Measurements from ENCODE around the gene SNX25.
"Not testable (repeated sequence)": the region's sequence is repeated elsewhere in the genome, so short reads cannot be mapped to it uniquely, and the experiment has no call there.

SNX25 gene

GRCh38 chr4:185235843-185236503, 26.6 kb downstream of the SNX25 start:
- no peak for DNase-seq

GRCh38 chr4:185237175-185237574, 27.8 kb downstream of the SNX25 start:
- DNase-seq: no peak

DNA sequence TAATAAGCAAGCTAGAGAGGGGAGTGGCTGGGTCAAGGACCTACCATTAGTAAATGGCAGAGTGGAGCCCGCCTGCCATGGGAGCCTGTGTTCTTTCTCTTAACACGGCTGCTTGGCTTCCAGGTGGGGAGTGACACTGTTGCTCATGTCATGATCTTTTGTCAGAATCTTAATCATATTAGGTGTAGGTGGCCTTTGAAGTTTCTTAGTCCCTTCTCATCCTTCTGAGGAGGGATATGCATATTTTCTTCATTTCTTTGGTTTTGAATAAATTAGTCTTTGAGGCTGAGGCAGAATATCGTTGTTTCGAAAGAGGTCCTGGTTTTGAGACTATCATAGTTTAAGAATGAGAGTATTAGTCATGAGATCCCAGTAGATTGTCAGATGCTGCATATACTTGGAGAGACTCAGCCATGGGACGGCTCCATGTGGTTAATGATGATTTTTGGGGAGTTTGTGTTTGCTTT, 28.9 kb downstream of the SNX25 start:
- DNase-seq: no peak

GRCh38 chr4:185238750-185239149, 29.4 kb downstream of the SNX25 start:
- no peak for DNase-seq

GRCh38 chr4:185240486-185240885, 31.1 kb downstream of the SNX25 start:
- not testable (repeated sequence) for DNase-seq

DNA sequence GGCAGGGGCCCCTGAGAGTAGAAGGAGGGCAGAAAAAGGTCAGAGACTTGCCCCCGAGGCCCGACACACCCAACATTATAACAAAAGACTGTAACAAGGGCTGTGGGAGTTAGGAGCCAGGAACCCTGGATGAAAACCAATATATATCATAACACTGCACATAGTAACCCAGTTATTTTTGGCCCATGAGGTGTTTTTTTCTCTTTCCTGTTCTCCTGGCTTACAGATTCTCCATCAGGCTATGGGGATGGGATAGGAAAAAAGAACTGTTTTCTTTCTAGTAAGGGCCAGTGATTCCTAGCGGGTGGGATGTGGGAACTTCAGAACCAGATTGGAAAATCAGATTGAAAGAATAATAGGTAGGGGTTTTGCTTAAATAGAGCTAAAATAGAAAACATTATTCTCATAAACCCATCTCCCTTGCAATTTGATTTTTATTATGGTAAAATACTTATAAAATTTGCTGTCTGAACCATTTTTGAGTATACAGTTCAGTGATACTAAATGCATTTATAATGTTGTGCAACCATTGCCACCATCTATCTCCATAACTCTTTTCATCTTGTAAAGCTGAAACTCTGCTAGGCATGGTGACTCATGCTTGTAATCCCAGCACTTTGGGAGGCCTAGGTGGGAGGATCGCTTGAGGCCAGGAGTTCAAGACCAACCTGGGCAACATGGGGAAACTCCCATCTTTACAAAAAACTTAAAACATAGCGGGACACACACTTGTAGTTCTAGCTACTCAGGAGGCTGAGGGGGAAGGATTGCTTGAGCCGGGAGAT, 33.5 kb downstream of the SNX25 start:
- no peak for DNase-seq

DNA sequence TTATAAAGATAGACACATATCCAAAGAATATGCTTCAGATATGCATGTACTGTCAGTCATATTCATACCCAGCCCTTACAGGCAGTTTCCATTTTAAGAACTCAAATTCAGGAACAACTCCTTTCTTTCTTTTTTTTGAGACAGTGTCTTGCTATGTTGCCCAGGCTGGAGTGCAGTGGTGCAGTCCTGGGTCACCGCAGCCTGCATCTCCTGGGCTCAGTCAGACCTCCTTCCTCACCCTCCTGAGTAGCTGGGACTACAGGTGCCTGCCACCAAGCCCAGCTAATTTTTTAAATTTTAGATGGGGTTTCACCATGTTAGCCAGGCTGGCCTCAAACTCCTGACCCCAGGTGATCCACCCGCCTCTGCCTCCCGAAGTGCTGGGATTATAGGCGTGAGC, 34.5 kb downstream of the SNX25 start:
- DNase-seq: no peak

DNA sequence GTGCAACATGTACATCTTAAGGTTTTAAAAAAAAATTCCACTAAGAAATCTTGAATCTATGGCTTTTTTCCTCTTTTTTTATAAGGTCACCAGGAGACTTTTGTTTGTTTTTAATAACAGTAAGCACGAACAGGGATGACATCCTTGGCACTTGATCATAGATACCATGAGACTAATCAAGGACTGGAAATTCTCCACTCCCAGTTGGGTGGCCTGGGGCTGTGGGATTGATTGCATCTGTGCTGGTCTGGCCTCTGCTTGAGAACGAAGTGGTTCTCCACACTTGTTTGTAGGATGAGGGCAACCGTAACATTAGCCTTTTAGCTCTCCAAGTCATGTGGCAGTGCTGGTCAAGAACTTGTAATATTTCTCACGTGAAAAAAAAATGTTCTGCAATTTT, 35.4 kb downstream of the SNX25 start:
- no peak for DNase-seq

GRCh38 chr4:185246453-185246852, 37.1 kb downstream of the SNX25 start:
- DNase-seq: no peak

GRCh38 chr4:185247151-185247550, 37.8 kb downstream of the SNX25 start:
- DNase-seq: no peak

DNA sequence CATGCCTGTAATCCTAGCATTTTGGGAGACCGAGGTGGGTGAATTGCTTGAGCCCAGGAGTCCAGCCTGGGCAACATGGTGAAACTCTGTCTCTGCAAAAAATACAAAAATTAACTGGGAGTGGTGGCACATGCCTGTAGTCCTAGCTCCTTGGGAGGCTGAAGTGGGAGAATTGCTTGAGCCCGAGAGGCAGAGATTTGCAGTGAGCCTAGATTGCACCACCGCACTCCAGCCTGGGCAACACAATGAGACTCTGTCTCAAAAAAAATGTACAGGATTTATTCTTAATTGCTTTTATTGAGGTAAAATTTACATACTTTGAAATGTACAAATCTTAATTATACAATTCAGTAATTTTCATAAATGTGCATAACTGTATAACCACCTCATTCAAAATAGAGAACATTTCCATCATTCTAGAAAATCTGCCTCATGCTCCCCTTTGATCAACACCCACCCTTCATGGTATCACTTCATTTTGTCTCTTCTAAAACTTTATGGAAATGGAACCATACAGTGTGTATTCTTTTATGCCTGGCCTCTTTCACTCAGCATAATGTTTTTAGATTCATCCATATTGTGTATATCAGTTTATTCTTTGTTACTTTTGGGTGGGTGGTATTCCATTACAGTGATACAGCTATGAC, 39.1 kb downstream of the SNX25 start:
- DNase-seq: no peak

- DNase-seq: no peak
Observed at GRCh38 chr4:185249105-185249504, 39.7 kb downstream of the SNX25 start.

DNA sequence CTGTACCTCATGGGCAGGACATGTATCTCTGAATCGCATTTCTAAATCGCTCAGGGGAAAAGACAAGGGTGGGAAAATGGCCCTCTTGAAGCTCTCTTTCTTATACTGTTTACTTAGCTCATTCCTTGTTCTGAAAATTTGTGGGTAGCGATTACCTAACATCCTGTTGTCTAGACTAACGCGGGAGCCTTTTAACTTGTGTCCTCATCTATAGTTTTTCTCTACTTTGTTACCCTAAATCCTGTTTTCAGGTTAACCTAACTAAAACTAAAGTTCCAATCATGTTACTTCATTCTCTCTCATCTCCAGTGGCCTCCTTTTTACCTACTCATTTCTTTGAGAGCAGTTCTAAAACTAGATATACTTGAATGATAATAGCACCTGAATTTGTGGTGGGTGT, 45.0 kb downstream of the SNX25 start:
- DNase-seq: no peak

DNA sequence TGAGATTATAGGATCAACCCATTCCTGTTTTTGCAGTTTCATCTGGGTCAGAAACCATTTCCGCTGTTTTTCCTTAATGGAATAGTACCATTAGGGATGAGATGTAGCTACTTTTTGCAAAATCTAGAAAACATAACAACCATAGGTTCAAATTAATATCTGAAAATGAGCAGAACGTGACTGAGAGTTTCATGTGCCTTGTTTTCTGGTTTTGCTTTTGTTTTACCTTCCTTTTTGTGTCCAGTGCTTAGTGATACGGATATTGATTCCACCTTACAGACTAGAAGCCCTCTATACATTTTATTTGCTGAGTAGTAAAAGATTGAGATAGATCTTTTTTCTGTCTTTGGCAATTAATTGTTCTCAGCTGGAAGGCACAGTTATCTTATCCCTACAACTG, 46.5 kb downstream of the SNX25 start:
- no peak for DNase-seq

DNA sequence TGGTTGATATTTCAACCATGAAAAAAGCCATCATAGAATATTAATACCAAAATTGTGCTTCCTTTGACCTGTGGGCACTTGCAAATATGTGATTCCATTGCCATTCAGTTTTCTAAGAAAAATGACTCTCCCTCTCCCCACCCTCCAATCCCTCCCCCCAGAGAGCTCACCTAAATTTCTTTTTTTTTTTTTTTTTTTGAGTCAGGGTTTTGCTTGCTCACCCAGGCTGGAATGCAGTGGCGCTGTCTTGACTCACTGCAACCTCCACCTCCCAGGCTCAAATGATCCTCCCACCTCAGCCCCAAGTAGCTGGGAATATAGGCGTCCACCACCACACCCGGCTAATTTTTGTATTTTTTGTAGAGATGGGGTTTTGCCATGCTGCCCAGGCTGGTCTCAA, 47.0 kb downstream of the SNX25 start:
- no peak for DNase-seq

DNA sequence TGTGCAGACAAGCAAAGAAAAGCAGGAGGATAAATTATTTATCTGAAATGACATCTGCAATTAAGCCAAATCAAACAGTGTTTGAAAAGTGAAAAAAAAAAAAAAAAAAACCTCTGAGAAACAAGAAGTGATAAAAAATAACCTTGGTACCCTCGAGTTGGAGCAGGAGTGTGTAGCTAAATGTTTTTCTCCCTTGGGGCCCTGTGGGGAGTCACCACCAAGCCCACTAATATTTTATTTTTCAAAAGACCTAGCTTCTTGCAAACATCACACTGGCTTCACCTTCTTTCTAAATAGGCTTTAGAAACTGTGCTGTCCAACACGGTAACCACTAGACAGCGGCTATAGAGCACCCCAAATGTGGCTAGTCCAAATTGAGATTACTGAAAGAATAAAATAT, 47.7 kb downstream of the SNX25 start:
- no peak for DNase-seq

DNA sequence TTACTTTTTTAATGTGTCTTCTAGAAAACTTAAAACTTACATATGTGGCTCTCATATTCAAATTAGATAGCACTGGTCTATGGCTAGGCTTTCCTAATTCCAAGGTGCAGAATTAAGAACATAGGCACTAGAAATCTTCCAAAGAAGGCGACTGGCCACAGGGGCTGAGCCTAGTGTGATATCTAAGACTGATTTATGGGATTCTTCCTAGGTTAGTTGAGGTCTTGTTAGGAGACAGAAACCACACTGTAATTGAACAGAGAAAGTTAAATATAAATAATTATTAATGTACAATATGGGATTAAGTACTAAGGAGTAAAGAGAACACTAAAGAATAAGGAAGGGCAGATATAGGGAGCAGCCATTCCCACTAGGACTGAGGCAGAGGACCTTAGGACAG, 48.3 kb downstream of the SNX25 start:
- DNase-seq: no peak

DNA sequence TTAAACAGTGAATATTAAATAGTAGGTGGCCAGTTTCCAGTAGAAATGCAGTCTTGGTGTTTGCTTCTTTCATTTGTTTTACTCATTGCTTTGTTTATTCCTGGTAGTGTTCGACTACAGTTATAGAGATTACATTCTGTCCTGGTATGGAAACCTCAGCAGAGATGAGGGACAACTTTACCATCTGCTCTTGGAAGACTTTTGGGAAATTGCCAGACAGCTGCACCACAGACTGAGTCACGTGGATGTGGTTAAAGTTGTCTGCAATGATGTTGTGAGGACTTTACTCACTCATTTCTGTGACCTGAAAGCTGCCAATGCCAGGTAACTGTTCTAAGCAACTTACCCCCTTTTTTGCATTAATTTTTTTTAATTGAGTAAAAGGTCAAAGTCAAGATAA, 49.3 kb downstream of the SNX25 start:
- not testable (repeated sequence) for DNase-seq

DNA sequence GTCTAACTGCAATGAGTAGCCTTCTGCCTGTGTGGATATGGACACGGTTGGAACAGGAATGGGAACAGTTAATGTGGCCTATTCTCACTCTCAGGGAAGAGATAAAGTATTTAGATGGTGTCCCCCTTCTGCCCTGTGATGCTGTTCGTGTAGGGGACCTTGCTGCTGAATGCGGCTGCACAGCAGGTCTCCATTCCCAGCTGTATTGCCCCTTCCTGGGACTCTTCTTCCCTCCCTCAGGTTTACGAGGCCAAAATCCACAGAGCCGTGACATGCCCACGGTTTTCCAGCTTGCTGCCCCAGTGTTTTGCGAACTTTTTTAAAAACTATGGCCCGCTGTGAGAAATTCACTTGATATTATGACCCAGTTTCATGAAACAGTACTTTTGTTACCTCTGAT, 50.3 kb downstream of the SNX25 start:
- DNase-seq: no peak

DNA sequence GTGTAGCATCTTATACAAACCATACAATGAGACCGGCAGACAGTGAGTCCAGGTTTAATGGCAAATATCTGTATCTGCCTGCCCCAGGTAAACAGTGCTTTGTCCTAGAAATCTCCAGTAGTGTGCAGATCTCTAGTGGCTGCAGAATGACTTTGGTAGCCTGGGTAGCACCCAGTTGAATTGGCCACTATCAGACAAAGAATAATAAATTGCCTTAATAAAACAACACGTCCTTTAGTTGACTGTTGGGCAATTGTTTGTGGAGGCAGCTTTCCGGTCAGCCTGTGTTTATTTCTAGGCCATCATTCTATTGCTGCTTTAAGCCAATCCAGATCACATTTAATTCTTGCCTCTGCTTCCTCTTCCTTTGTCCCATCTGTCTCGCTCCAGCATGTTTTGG, 52.5 kb downstream of the SNX25 start:
- DNase-seq: no peak

DNA sequence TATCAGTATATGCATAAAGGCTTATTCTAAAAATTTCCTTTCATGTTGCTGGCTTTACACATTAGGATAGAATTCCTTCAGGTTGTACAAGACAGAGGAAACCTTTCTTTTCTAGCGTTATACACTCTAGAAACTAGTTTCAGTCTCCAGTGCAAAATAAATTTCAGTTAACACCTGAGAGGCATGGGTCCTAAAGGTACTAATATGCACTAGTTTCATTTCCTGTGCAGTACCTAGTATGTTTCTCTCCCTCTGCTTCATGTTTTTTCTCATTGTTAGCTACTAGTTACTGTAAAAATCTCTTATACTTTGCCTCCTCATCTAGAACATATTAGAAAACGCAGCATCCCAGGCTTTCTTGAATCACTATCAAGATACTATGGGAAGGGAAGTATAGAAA, 54.0 kb downstream of the SNX25 start:
- DNase-seq: no peak

- DNase-seq: no peak
Observed at GRCh38 chr4:185265942-185266341, 56.5 kb downstream of the SNX25 start.

DNA sequence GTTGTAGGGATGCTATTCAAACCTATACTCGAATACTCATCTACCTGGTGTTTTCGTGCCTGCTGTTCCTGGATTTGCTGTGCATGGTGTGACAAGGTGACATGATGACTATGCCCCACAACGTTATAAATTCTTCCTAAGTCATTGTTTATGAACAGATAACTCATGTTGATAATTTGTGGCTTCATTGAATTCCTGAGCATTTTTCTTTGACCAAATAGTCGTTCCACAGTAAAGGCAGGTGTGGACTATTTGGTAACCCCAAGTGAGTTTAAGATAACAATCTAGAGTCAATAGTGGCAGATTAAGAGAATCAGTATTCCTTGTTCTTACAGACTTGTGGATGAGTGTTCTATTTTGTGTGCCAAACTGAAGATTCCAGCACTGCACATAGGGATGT, 59.9 kb downstream of the SNX25 start:
- DNase-seq: no peak

DNA sequence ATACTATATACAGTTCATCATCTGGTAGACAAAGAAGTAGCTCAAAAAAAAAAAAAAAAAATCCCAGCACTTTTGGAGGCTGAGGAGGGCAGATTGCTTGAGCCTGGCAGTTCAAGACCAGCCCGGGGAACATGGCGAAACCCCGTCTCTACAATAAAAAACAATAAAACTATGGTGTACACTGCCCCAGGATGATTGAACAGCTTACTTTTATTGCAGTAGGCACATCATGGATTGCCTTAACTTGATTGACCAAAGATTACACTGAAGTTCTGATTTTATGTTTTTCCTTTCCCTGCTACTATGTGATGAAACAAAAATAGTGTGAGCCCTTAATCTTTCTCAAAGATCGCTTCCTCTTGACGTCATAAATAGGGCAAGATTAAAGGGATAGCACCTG, 60.6 kb downstream of the SNX25 start:
- no peak for DNase-seq

Measured in GOT3 (cell line).